Endodermal cell (in vitro differentiated cells): Measurements from ENCODE around the gene GPR171. TPM values are rescaled to one million over a fixed set of nuclear protein-coding genes. Genes with fewer than 3 reads are reported as not detected.
A peak's percentile ranks its signal among the peaks of the same experiment; 100 is the strongest.

Experiments
- DNase-seq: peaks from one replicate; pipeline ENCODE4 v3.0.0-alpha.2; 2017
- H3K27ac ChIP-seq: 2 replicates; pipeline ENCODE4 v1.5.1; 2013; ENCODE audit warnings: mild to moderate bottlenecking, low read depth, low read length, moderate library complexity
- H3K27me3 ChIP-seq: 2 replicates; pipeline ENCODE4 v1.6.1; 2013; ENCODE audit warnings: mild to moderate bottlenecking, low read length, moderate library complexity; ENCODE audit not compliant: insufficient read depth, control insufficient read depth, poor library complexity, severe bottlenecking
- H3K36me3 ChIP-seq: 2 replicates; pipeline ENCODE4 v1.7.0; 2013; ENCODE audit warnings: mild to moderate bottlenecking, low read length, moderate library complexity; ENCODE audit not compliant: control insufficient read depth, insufficient read depth
- H3K4me1 ChIP-seq: one replicate; pipeline ENCODE4 v1.7.0; 2013; ENCODE audit warnings: low read length; ENCODE audit not compliant: control insufficient read depth, insufficient read depth
- H3K4me3 ChIP-seq: 2 replicates; pipeline ENCODE4 v1.5.1; 2013; ENCODE audit warnings: mild to moderate bottlenecking, low read length, moderate library complexity
- H3K9ac ChIP-seq: 2 replicates; pipeline ENCODE4 v1.6.1; 2013; ENCODE audit warnings: mild to moderate bottlenecking, low read length, moderate library complexity; ENCODE audit not compliant: poor library complexity, severe bottlenecking; ENCODE audit errors: extremely low read depth
- H3K9me3 ChIP-seq: 2 replicates; pipeline ENCODE4 v1.6.1; 2013; ENCODE audit warnings: mild to moderate bottlenecking, low read length, moderate library complexity; ENCODE audit not compliant: control insufficient read depth
- H3K27ac Mint-ChIP-seq: 2 replicates; pipeline ENCODE4 v1.8.0; 2020; ENCODE audit warnings: mixed read lengths
- H3K27me3 Mint-ChIP-seq: 2 replicates; pipeline ENCODE4 v1.8.0; 2021; ENCODE audit warnings: mild to moderate bottlenecking, mixed read lengths; ENCODE audit not compliant: insufficient read depth
- H3K36me3 Mint-ChIP-seq: 2 replicates; pipeline ENCODE4 v1.8.0; 2020; ENCODE audit warnings: low read depth, mixed read lengths
- H3K4me1 Mint-ChIP-seq: 2 replicates; pipeline ENCODE4 v1.8.0; 2020; ENCODE audit warnings: mixed read lengths
- H3K4me3 Mint-ChIP-seq: 2 replicates; pipeline ENCODE4 v1.8.0; 2020; ENCODE audit warnings: mild to moderate bottlenecking, moderate library complexity, mixed read lengths
- H3K9me3 Mint-ChIP-seq: 2 replicates; pipeline ENCODE4 v1.8.0; 2020; ENCODE audit warnings: mild to moderate bottlenecking, mixed read lengths
- CTCF ChIP-seq: fragments of 200-600 bp; sonication (generic); conservative IDR thresholded peaks from 2 replicates; pipeline ENCODE4 v1.5.0; 2021; ENCODE audit warnings: antibody characterized with exemption, mild to moderate bottlenecking
- WGBS, 2 experiments: methylation state at CpG; one replicate each; pipeline versions ENCODE4 v1.1.5 to v1.1.7; 2013; ENCODE audit warnings: missing lambda C conversion rate in 2 of 2, mixed read lengths in 1 of 2; ENCODE audit not compliant: insufficient coverage in 1 of 2, insufficient read length in 1 of 2; 5-methylcytosine and 5-hydroxymethylcytosine counted together
- total RNA-seq, 2 donors: library from RNA; stranded (reverse); fragmentation: NEBNext Ultra II Directional in 1 of 2; extraction: Animal tissue kit (Norgen Biotek cat#: 25700) in 1 of 2; gene quantifications; 2 replicates in 1 of 2; 3 replicates in 1 of 2; pipeline ENCODE4 v1.2.1, GENCODE V29; 2021

Gene GPR171
- total RNA-seq, 2 donors from 2014 or later = not detected

- Histone ChIP-seq H3K36me3 (peaks cover 14% of the 10 kb centered on the region), H3K4me1 (no peaks in the 10 kb centered on the region), H3K27ac (no peak overlapping the region), H3K27me3 (no peaks in the 10 kb centered on the region), H3K4me3 (no peak overlapping the region), H3K9ac (no peak overlapping the region), H3K9me3 (no peaks in the 10 kb centered on the region)
- Mint-ChIP-seq H3K27me3 (no peaks in the 10 kb centered on the region), H3K4me3 (no peak overlapping the region), H3K36me3 (no peaks in the 10 kb centered on the region), H3K27ac (no peak overlapping the region), H3K4me1 (peaks cover 6% of the 10 kb centered on the region), H3K9me3 (no peaks in the 10 kb centered on the region)
- WGBS, 2 experiments = 95 to 98% methylated on average over 6 to 7 of the region's 7 CpGs
- no peak for DNase-seq
- no peak for TF ChIP-seq CTCF
Measured at GRCh38 chr3:151165226-151165625, 37.8 kb downstream of the GPR171 start.

GRCh38 chr3:151159806-151160205 is 43.2 kb downstream of the GPR171 start:
- DNase-seq = no peak
- no peaks in the 10 kb centered on the region for H3K27me3 ChIP-seq
- no peaks in the 10 kb centered on the region for H3K27me3 Mint-ChIP-seq
- H3K27ac ChIP-seq = no peak overlapping the region
- no peaks in the 10 kb centered on the region for H3K9me3 ChIP-seq
- no peaks in the 10 kb centered on the region for H3K9me3 Mint-ChIP-seq
- peaks cover 2% of the 10 kb centered on the region for H3K4me1 Mint-ChIP-seq
- 90 to 93% methylated on average over 7 to 10 of the region's 10 CpGs for WGBS, 2 experiments
- H3K27ac Mint-ChIP-seq = no peak overlapping the region
- no peak overlapping the region for H3K4me3 Mint-ChIP-seq
- no peaks in the 10 kb centered on the region for H3K4me1 ChIP-seq
- H3K4me3 ChIP-seq = no peak overlapping the region
- H3K36me3 Mint-ChIP-seq = peaks cover 2% of the 10 kb centered on the region
- H3K36me3 ChIP-seq = peaks cover 4% of the 10 kb centered on the region
- H3K9ac ChIP-seq = no peak overlapping the region
- TF ChIP-seq CTCF = no peak

GRCh38 chr3:151156618-151157216 is 46.3 kb downstream of the GPR171 start:
- no peaks in the 10 kb centered on the region for H3K9me3 ChIP-seq
- Mint-ChIP-seq H3K27me3 (no peaks in the 10 kb centered on the region), H3K9me3 (no peaks in the 10 kb centered on the region), H3K36me3 (peaks cover 2% of the 10 kb centered on the region), H3K27ac (no peak overlapping the region), H3K4me1 (peaks cover 2% of the 10 kb centered on the region), H3K4me3 (no peak overlapping the region)
- no peak overlapping the region for H3K4me3 ChIP-seq
- no peak overlapping the region for H3K27ac ChIP-seq
- H3K9ac ChIP-seq = no peak overlapping the region
- H3K27me3 ChIP-seq = no peaks in the 10 kb centered on the region
- H3K36me3 ChIP-seq = no peaks in the 10 kb centered on the region
- 30 to 39% methylated on average over 3 of the region's 3 CpGs for WGBS, 2 experiments
- H3K4me1 ChIP-seq = no peaks in the 10 kb centered on the region
- no peak for DNase-seq
- peak; percentile 81 for TF ChIP-seq CTCF
